Neural crest cell (in vitro differentiated cells): ENCODE results near the gene RASAL2. TPM values are rescaled to one million over a fixed set of nuclear protein-coding genes. Genes with fewer than 3 reads are reported as not detected.
"Not testable (repeated sequence)": the region's sequence is repeated elsewhere in the genome, so short reads cannot be mapped to it uniquely, and the experiment has no call there.

Experiments
- DNase-seq: peaks from one replicate; pipeline ENCODE4 v3.0.0; 2021; ENCODE audit warnings: low read depth, mixed read lengths, low spot score
- H3K27ac Mint-ChIP-seq: one replicate; pipeline ENCODE4 v1.8.0; 2021; ENCODE audit warnings: mild to moderate bottlenecking, mixed read lengths; ENCODE audit not compliant: unreplicated experiment
- H3K27me3 Mint-ChIP-seq: 2 replicates; pipeline ENCODE4 v1.8.0; 2021; ENCODE audit warnings: low read depth, mild to moderate bottlenecking, mixed read lengths
- H3K36me3 Mint-ChIP-seq: 2 replicates; pipeline ENCODE4 v1.8.0; 2021; ENCODE audit warnings: low read depth, mild to moderate bottlenecking, mixed read lengths
- H3K4me1 Mint-ChIP-seq: 2 replicates; pipeline ENCODE4 v1.8.0; 2021; ENCODE audit warnings: mixed read lengths
- H3K4me3 Mint-ChIP-seq: one replicate; pipeline ENCODE4 v1.8.0; 2021; ENCODE audit warnings: mild to moderate bottlenecking, mixed read lengths
- H3K9me3 Mint-ChIP-seq: 2 replicates; pipeline ENCODE4 v1.8.0; 2021; ENCODE audit warnings: mixed read lengths
- CTCF ChIP-seq: fragments of 200-600 bp; sonication (generic); conservative IDR thresholded peaks from 2 replicates; pipeline ENCODE4 v1.5.0; 2021; ENCODE audit warnings: antibody characterized with exemption, mild to moderate bottlenecking
- total RNA-seq: library from RNA; stranded (reverse); gene quantifications from 2 replicates; pipeline ENCODE4 v1.2.1, GENCODE V29; 2021

RASAL2 gene
- total RNA-seq, 1 donor from 2014 or later: 20.9 TPM

GRCh38 chr1:178500936-178501554, 407.1 kb downstream of the RASAL2 start:
- Mint-ChIP-seq H3K27ac (no peak overlapping the region), H3K9me3 (no peaks in the 10 kb centered on the region), H3K4me3 (no peak overlapping the region), H3K27me3 (no peaks in the 10 kb centered on the region), H3K4me1 (peaks cover 7% of the 10 kb centered on the region), H3K36me3 (no peaks in the 10 kb centered on the region)
- DNase-seq: no peak
- no peak for TF ChIP-seq CTCF

- Mint-ChIP-seq H3K27ac (no peak overlapping the region), H3K4me1 (peaks cover 7% of the 10 kb centered on the region), H3K4me3 (no peak overlapping the region), H3K36me3 (no peaks in the 10 kb centered on the region), H3K9me3 (no peaks in the 10 kb centered on the region), H3K27me3 (no peaks in the 10 kb centered on the region)
- peak; percentile 86 for TF ChIP-seq CTCF
- DNase-seq: peak; percentile 83
Observed at GRCh38 chr1:178501705-178502329, 407.9 kb downstream of the RASAL2 start.

- no peak for DNase-seq
- no peak overlapping the region for H3K27ac Mint-ChIP-seq
- peaks cover 7% of the 10 kb centered on the region for H3K4me1 Mint-ChIP-seq
- no peaks in the 10 kb centered on the region for H3K27me3 Mint-ChIP-seq
- no peaks in the 10 kb centered on the region for H3K36me3 Mint-ChIP-seq
- no peak overlapping the region for H3K4me3 Mint-ChIP-seq
- no peaks in the 10 kb centered on the region for H3K9me3 Mint-ChIP-seq
- no peak for TF ChIP-seq CTCF
Observed at GRCh38 chr1:178502330-178502714, 408.4 kb downstream of the RASAL2 start.

GRCh38 chr1:178502856-178503255, 409.0 kb downstream of the RASAL2 start:
- TF ChIP-seq CTCF: no peak
- no peaks in the 10 kb centered on the region for H3K36me3 Mint-ChIP-seq
- H3K4me1 Mint-ChIP-seq: peaks cover 7% of the 10 kb centered on the region
- H3K9me3 Mint-ChIP-seq: no peaks in the 10 kb centered on the region
- no peak for DNase-seq
- H3K4me3 Mint-ChIP-seq: no peak overlapping the region
- H3K27ac Mint-ChIP-seq: no peak overlapping the region
- H3K27me3 Mint-ChIP-seq: no peaks in the 10 kb centered on the region

GRCh38 chr1:178503316-178503715, 409.4 kb downstream of the RASAL2 start:
- H3K27ac Mint-ChIP-seq, H3K9me3 Mint-ChIP-seq, H3K36me3 Mint-ChIP-seq, H3K4me1 Mint-ChIP-seq, DNase-seq, H3K27me3 Mint-ChIP-seq, H3K4me3 Mint-ChIP-seq: not testable (repeated sequence)

GRCh38 chr1:178503849-178504248, 409.9 kb downstream of the RASAL2 start:
- TF ChIP-seq CTCF: no peak
- no peak for DNase-seq

More at GRCh38 chr1:178503849-178504248, 409.9 kb downstream of the RASAL2 start:
- Mint-ChIP-seq H3K36me3 (no peaks in the 10 kb centered on the region), H3K4me1 (peaks cover 7% of the 10 kb centered on the region), H3K4me3 (no peak overlapping the region), H3K27me3 (no peaks in the 10 kb centered on the region), H3K27ac (no peak overlapping the region), H3K9me3 (no peaks in the 10 kb centered on the region)
